Fibroblast of mammary gland (primary cell): ENCODE results near the gene SORCS1.

Experiments used
- DNase-seq: peaks from one replicate; pipeline ENCODE4 v3.0.0-alpha.2; 2010; ENCODE audit warnings: low read depth
- H3K4me3 ChIP-seq: 2 replicates; pipeline ENCODE4 v1.5.1; 2011; ENCODE audit warnings: low read depth, mild to moderate bottlenecking, low read length, moderate library complexity; ENCODE audit not compliant: control insufficient read depth
- CTCF ChIP-seq: conservative IDR thresholded peaks from 2 replicates; pipeline ENCODE4 v1.5.1; 2011; ENCODE audit warnings: low read depth, low read length, inconsistent platforms; ENCODE audit not compliant: control insufficient read depth, insufficient read depth

SORCS1 gene

GRCh38 chr10:106903180-106903579, 261.3 kb downstream of the SORCS1 start:
- TF ChIP-seq CTCF = no peak
- no peak overlapping the region for H3K4me3 ChIP-seq
- no peak for DNase-seq

GRCh38 chr10:106900016-106900652, 264.4 kb downstream of the SORCS1 start:
- no peak overlapping the region for H3K4me3 ChIP-seq
- DNase-seq = no peak
- TF ChIP-seq CTCF = no peak

- no peak for TF ChIP-seq CTCF
- DNase-seq = no peak
- H3K4me3 ChIP-seq = no peak overlapping the region
Observed at GRCh38 chr10:106898446-106898845, 266.1 kb downstream of the SORCS1 start.

GRCh38 chr10:106897719-106898118, 266.8 kb downstream of the SORCS1 start:
- H3K4me3 ChIP-seq = no peak overlapping the region
- TF ChIP-seq CTCF = no peak
- DNase-seq = no peak

- no peak for DNase-seq
- TF ChIP-seq CTCF = no peak
- no peak overlapping the region for H3K4me3 ChIP-seq
Observed at GRCh38 chr10:106894692-106895091, 269.8 kb downstream of the SORCS1 start.

- no peak overlapping the region for H3K4me3 ChIP-seq
- DNase-seq = no peak
- no peak for TF ChIP-seq CTCF
Observed at GRCh38 chr10:106877574-106877973, 286.9 kb downstream of the SORCS1 start.

- DNase-seq = no peak
- no peak for TF ChIP-seq CTCF
- no peak overlapping the region for H3K4me3 ChIP-seq
Observed at GRCh38 chr10:106874604-106874889, 290.0 kb downstream of the SORCS1 start.
